ENCODE data around the gene STXBP1. TPM values are rescaled to one million over a fixed set of nuclear protein-coding genes. Genes with fewer than 3 reads are reported as not detected.
A peak's percentile ranks its signal among the peaks of the same experiment; 100 is the strongest.

STXBP1 gene
- total RNA-seq, 1 experiment from 2014 or later = 63.2 TPM

GRCh38 chr9:127652733-127653132 is 40.7 kb downstream of the STXBP1 start:
- no peak for DNase-seq (ENCODE audit: low spot score)

- no peak for DNase-seq (ENCODE audit: low spot score)
These were observed 42.5 kb downstream of the STXBP1 start for GRCh38 chr9:127654619-127655018.

DNA sequence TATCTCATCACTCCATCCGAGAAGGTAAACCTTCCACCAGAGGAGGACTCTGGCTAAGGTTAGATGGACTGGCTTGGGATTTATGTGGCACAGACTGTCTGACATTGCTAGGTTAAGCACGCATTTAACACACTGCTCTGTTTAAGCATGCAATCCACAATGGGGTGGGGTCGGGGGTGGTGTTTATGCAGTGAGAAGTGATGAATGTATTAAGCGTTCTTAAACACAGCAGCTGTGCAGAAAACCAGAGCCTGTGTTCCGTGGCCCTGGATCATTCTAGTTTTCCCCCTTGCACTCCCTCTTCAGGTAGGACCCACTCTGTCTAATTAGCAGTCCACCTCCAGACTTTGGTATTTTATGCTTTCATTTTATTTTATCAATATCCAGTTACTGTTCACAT is 46.4 kb downstream of the STXBP1 start:
- DNase-seq (ENCODE audit: low spot score) = no peak

- DNase-seq (ENCODE audit: low spot score) = no peak
These were observed 49.0 kb downstream of the STXBP1 start for GRCh38 chr9:127660886-127661741.

- DNase-seq (ENCODE audit: low spot score) = no peak
These were observed 50.5 kb downstream of the STXBP1 start for GRCh38 chr9:127662617-127663016.

DNA sequence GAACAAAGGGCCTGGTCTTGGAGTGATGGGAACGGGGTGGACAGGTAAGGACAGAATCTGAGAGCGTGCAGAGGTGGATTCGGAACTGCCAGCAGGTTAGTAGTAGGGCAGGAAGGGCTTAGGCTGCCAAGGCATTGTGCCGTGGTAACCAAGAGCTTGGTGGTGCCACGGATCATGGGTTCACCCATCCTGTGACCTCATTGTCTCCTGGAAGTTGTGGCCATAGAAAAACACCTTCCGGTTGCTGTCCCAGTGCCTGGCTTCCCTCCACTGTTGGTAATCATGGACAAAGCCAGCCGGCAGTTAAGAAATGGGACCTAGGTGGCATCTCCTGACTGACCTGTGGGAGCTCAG is 52.2 kb downstream of the STXBP1 start:
- DNase-seq (ENCODE audit: low spot score) = no peak

GRCh38 chr9:127664678-127665507 is 52.8 kb downstream of the STXBP1 start:
- no peak for DNase-seq (ENCODE audit: low spot score)

- DNase-seq (ENCODE audit: low spot score) = no peak
These were observed 55.2 kb downstream of the STXBP1 start for GRCh38 chr9:127667127-127667844.

DNA sequence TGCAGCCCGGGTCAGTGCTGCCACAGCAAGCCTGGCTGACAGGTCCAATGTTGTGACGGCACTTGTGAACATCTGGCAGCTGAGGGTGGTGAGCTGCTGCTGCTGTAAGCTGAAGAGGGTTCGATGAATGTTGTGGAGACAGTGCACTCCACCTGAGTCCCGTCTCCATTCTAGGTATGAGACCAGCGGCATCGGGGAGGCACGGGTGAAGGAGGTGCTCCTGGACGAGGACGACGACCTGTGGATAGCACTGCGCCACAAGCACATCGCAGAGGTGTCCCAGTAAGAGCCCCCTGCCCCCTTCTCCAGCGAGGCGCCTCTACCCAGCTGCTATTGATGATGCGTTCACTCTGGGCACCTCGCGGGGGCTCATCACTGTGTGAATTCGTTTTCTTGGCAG is 55.8 kb downstream of the STXBP1 start:
- no peak for DNase-seq (ENCODE audit: low spot score)

DNA sequence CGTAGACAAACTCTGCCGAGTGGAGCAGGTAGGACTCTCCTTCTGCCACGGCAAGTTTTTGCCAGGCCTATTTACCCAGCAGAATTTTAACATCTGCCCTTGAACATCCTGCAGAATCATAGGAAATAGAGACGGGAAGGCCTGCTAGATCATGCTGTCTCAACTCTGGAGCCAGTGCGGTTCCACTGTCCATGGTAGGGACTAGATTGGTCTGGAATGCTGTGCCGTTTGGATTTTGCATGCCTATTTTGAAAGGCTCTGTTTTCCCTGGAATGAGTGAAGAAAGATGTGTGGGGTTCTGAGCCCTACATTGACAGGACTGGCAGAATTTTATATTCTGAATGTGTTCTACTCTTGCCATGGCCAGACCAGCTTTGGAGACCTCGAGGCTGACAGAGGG is 61.2 kb downstream of the STXBP1 start:
- DNase-seq (ENCODE audit: low spot score) = no peak

DNA sequence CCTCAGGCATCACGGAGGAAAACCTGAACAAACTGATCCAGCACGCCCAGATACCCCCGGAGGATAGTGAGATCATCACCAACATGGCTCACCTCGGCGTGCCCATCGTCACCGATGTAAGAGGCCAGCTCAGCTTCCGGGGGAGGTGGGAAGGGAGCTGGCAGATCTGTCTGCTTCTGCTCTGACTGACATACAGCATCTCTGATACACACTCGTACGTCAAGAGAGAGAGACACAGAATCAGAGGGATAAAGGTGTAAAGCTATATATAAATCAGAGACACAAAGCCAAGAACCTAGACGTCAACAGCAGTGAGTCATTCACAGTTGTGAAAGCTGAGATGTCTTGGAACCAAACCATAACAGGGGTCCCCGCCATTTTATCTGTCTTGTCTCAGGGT is 64.6 kb downstream of the STXBP1 start:
- DNase-seq (ENCODE audit: low spot score) = no peak

GRCh38 chr9:127679506-127679905 is 67.4 kb downstream of the STXBP1 start:
- no peak for DNase-seq (ENCODE audit: low spot score)

DNA sequence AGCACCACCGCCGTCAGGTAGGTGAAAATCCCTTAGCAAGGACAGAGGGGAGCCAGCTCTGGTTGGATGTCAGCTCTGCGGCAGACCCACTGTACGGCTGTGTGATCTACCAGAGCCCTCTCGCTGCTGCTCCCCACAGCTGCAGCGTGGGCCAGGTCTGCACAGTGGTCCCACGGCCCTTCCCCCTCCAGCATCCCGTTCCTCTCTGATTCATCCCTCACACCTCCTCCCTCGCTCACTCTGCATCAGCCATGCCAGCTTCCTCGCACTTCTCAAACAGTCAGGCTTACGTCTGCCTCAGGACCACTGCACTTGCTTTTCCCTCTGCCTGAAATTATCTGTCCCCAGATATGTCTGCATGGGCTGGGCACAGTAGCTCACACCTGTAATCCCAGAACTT is 68.1 kb downstream of the STXBP1 start:
- DNase-seq (ENCODE audit: low spot score) = no peak

GRCh38 chr9:127680846-127681245 is 68.8 kb downstream of the STXBP1 start:
- DNase-seq (ENCODE audit: low spot score) = no peak

DNA sequence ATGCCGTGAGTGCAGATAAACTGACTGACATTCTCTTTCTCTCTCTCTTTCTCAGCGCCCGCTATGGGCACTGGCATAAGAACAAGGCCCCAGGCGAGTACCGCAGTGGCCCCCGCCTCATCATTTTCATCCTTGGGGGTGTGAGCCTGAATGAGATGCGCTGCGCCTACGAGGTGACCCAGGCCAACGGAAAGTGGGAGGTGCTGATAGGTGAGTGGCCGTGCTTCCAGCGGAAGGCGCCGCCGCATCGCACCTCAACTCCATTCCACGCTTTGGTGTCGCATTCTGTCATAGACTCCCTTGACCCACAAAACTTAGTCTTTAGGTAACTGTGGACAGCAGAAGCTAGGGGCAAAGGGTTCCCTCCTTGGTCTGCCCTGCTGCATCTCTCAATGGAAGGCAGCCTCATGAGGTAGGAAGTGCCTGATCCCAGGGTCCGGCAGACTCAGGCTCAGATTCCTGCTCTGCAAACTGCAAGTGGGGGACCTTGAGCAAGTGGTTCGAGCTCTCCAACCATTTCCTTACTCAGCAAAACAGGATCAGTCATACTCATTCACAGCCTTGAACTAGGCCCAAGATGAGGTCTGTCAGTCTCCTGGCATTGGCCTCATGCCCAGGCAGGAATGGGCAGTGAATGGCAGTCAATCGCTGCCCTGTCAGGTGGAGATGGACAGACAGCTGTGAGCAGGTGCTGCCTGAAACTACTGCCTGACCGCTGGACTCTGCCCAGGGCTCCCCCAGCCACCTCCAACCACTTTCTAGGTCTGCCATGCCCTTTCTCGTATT is 70.5 kb downstream of the STXBP1 start:
- no peak for DNase-seq (ENCODE audit: low spot score)

- DNase-seq (ENCODE audit: low spot score) = no peak
These were observed 71.6 kb downstream of the STXBP1 start for GRCh38 chr9:127683723-127684122.

DNA sequence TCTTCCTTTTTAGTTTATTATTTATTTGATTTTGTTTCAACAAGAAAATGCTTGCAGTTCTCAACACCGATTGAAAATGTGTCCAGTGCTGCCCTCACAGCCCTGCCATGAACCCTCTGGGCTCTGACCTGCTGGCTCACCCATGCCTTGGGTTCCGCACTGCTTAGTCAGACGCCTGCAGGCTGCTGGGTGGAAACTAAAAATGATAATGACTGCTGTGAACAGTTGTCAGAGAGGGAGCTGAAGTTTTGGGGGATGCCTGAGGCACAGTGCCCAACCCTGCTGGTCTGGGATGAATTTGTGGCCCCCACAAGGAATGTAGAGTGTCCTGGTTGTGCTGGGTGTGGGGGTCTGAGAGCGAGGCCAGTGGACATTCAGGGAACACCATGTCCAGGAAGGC is 72.5 kb downstream of the STXBP1 start:
- peak; percentile 54 for DNase-seq (ENCODE audit: low spot score)

DNA sequence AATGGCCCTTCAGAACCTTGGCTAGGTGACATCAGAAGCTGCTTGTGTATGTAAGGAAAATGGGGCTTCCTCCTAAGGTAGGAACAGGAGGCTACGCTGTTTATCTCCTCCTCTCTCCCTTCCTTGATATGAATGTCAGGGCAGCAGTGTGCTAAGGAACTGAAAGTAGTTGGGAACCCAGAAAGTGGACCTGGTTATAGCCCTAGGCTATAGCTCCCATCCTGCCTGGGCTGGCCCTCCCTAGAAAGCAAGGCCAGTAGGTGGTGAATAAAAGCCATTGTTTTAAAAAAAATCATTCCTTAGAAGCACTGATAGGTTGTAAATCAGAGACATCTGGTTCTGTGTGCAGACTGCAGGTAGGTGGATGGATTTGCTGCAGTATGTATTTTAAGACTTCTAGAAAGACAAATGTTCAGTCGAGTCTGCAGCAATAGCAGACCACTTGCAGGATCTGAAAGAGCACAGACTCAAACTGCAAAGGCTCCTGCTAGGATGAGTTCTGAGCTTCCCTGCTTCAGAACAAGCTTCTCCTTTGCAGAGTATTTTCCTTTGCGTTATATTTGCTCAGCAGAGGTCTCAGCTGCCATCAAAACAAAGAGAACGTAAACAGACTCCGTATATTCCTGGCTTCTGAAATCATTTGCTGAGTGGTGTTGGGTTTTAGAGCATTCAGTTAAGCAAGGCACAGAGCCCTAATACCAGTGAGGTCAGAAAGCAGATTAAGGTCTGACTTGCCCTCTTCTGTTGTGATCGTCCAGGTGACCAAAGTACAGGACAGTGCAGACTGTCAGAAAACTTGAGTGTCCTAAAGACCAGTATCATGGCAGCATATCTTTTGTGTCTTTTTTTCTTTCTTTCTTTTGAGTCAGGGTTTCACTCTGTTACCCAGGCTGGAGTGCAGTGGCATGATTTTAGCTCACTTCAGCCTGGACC is 74.7 kb downstream of the STXBP1 start:
- no peak for DNase-seq (ENCODE audit: low spot score)

GRCh38 chr9:127689329-127690000 is 77.4 kb downstream of the STXBP1 start:
- no peak for DNase-seq (ENCODE audit: low spot score)

- no peak for DNase-seq (ENCODE audit: low spot score)
These were observed 78.7 kb downstream of the STXBP1 start for GRCh38 chr9:127690735-127691134.
